Activated T-helper 17 cell treated with anti-CD3 and anti-CD28 coated beads, Interleukin-2, amount 50 U/mL, for 72 hours (primary cell): ENCODE data around the gene RPUSD1. TPM values are rescaled to one million over a fixed set of nuclear protein-coding genes. Genes with fewer than 3 reads are reported as not detected.
A peak's percentile ranks its signal among the peaks of the same experiment; 100 is the strongest.
"Not testable (repeated sequence)": the region's sequence is repeated elsewhere in the genome, so short reads cannot be mapped to it uniquely, and the experiment has no call there.

Experiments used
- ATAC-seq: fragments of 150-1000 bp; cut with Tn5 transposase; replicated peaks from 2 replicates; pipeline ENCODE4 v1.10.0; 2021; ENCODE audit warnings: mild to moderate bottlenecking, moderate library complexity
- H3K27ac Mint-ChIP-seq: one replicate; pipeline ENCODE4 v1.8.0; 2022; ENCODE audit warnings: mixed read lengths
- H3K27me3 Mint-ChIP-seq: one replicate; pipeline ENCODE4 v1.8.0; 2022; ENCODE audit warnings: mixed read lengths
- H3K36me3 Mint-ChIP-seq: one replicate; pipeline ENCODE4 v1.8.0; 2022; ENCODE audit warnings: low read depth, mild to moderate bottlenecking, mixed read lengths
- H3K4me1 Mint-ChIP-seq: one replicate; pipeline ENCODE4 v1.8.0; 2022; ENCODE audit warnings: mixed read lengths
- H3K4me3 Mint-ChIP-seq: one replicate; pipeline ENCODE4 v1.8.0; 2022; ENCODE audit warnings: mild to moderate bottlenecking, mixed read lengths
- H3K9me3 Mint-ChIP-seq: one replicate; pipeline ENCODE4 v1.8.0; 2022; ENCODE audit warnings: mixed read lengths
- total RNA-seq, 2 donors: library from RNA; stranded (reverse); gene quantifications; one replicate each; pipeline ENCODE4 v1.2.3, GENCODE V29; 2022

The RPUSD1 gene, protein sequence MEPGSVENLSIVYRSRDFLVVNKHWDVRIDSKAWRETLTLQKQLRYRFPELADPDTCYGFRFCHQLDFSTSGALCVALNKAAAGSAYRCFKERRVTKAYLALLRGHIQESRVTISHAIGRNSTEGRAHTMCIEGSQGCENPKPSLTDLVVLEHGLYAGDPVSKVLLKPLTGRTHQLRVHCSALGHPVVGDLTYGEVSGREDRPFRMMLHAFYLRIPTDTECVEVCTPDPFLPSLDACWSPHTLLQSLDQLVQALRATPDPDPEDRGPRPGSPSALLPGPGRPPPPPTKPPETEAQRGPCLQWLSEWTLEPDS
- total RNA-seq, result 10 to 100 TPM; 13.2 to 40.6 TPM

DNA sequence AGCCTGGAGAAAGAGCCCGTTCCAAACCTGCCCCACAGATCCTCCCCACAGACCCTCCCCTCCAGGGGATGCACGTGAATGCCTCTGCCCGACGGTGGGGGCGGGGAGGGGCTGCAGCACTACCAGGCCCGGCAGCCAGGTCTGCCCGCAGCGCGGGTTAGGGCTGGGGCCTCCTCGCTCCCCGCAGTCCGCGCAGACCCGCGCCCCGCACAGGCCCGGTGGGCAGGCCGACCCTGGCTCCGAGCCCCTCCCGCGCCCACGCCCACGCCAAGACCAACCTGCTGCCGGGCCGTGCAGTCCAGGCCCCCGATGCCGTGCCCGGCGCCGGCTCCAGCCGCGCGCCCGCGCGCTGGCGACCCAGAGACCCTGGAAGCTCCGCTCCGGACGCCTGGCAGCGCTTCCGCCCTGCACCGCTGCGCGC is at the start of gene RPUSD1:
Gene RPUSD1 (minus strand): TSS at position 404 of the 421 bp plus-strand sequence. CDS start 644 bp downstream, outside the sequence.
- Mint-ChIP-seq H3K27me3 (no peaks in the 10 kb centered on the region), H3K36me3 (peaks cover 12% of the 10 kb centered on the region), H3K9me3 (no peaks in the 10 kb centered on the region), H3K4me1 (no peaks in the 10 kb centered on the region), H3K4me3 (peak within 1 kb of the TSS; percentile 79), H3K27ac (peak within 1 kb of the TSS; percentile 56)
- peak; percentile 20 for ATAC-seq

DNA sequence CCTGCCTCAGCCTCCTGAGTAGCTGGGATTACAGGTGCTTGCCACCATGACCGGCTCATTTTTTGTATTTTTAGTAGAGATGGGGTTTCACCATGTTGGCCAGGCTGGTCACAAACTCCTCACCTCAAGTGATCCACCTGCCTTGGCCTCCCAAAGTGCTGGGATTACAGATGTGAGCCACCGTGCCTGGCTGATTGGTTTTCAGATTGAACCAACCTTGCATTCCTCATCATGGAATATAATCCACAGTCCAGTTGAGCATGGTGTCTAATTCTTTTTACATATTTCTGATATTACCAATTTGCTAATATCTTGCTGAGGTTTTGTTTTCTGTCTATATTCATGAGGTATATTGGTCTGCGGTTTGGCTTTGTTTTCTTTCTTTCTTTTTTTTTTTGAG is 48.6 kb upstream of the RPUSD1 start:
- H3K36me3 Mint-ChIP-seq, H3K9me3 Mint-ChIP-seq, ATAC-seq, H3K4me3 Mint-ChIP-seq, H3K27ac Mint-ChIP-seq, H3K4me1 Mint-ChIP-seq, H3K27me3 Mint-ChIP-seq: not testable (repeated sequence)

DNA sequence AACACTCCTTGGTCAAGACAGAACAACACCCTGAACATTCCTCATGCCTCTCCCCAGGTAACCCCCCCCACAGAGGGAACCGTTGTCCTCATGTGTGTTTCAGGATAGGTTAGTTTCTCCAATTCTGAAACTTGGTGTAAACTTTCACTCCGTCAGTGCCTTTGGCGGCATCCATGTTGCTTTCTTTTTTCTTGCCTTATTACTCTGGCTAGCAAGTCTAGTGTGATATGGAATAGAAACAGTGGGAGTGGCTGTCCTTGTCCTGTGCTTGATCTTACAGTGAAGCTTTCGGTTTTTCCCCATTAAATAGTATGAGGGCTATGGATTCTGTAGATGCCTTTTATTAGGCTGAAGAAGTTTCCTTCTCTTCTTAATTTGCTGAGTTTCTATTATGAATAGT is 48.0 kb upstream of the RPUSD1 start:
- Mint-ChIP-seq H3K9me3 (no peaks in the 10 kb centered on the region), H3K4me3 (no peak overlapping the region), H3K36me3 (no peaks in the 10 kb centered on the region), H3K27me3 (no peaks in the 10 kb centered on the region), H3K4me1 (no peaks in the 10 kb centered on the region), H3K27ac (no peak overlapping the region)
- no peak for ATAC-seq

- H3K27ac Mint-ChIP-seq, result no peak overlapping the region
- no peak overlapping the region for H3K4me3 Mint-ChIP-seq
- H3K36me3 Mint-ChIP-seq, result no peaks in the 10 kb centered on the region
- no peak for ATAC-seq
- H3K9me3 Mint-ChIP-seq, result no peaks in the 10 kb centered on the region
- H3K27me3 Mint-ChIP-seq, result no peaks in the 10 kb centered on the region
- no peaks in the 10 kb centered on the region for H3K4me1 Mint-ChIP-seq
Observed at GRCh38 chr16:835373-835772, 47.2 kb upstream of the RPUSD1 start.

DNA sequence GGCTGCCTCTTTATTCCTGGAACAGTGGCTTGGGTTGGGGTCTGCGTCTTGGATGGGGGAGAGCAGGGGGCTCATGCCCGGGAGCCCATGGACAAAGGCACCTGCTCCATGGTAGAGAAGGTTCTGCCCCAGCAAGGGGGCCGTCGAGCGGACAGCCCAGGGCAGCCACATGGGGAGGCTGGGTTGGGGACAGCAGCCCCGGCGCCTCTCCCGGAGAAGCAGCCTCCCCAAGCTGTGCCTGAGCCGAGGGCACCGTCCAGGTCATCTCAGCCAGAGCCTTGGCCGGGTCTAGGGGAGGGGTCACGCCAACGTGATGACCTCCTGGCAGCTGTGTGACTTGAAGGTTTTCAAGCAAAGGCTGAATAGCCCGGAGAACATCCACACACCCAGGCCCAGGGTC is 45.2 kb upstream of the RPUSD1 start:
- no peak overlapping the region for H3K27ac Mint-ChIP-seq

DNA sequence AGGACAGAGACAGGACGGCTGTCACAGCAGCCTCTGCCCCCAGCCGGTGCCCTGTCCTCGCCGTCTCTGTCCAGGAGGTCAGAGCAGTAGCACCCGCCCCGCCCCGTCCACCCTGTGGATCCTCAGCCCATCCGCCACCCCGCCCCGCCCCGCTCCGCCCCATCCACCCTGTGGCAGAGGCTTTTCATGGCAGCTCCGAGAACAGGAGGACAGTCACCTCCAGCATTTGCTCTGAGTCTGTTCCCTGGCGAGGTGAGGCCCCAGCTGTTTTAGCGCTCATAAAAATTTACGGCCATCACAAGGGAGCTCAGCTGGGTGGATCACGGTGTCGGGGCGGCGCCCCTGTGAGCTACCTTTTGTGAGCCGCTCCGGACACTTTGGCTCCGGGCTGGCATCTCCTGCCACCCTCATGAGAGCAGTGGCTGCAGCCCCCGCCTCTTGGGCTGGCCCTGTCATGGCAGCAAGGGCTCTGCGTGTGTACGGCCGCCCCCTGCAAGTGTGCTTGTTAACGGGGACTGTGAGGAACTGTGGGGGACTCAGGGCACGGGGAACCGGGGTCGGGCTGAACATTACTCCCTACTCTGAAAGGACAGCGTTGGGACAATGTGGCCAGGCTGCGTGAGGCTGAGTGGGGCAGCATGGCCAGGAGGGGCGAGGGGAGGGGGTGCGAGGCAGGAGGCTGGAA is 44.6 kb upstream of the RPUSD1 start:
- no peak for ATAC-seq
- Mint-ChIP-seq H3K4me3 (no peak overlapping the region), H3K9me3 (no peaks in the 10 kb centered on the region), H3K36me3 (no peaks in the 10 kb centered on the region), H3K27me3 (no peaks in the 10 kb centered on the region), H3K27ac (no peak overlapping the region), H3K4me1 (no peaks in the 10 kb centered on the region)

More for the DNA sequence above, 45.2 kb upstream of the RPUSD1 start:
- no peak for ATAC-seq
- H3K4me3 Mint-ChIP-seq, result no peak overlapping the region
- H3K9me3 Mint-ChIP-seq, result no peaks in the 10 kb centered on the region
- H3K27me3 Mint-ChIP-seq, result no peaks in the 10 kb centered on the region
- no peaks in the 10 kb centered on the region for H3K36me3 Mint-ChIP-seq
- H3K4me1 Mint-ChIP-seq, result no peaks in the 10 kb centered on the region

GRCh38 chr16:831571-832413 is 43.6 kb upstream of the RPUSD1 start:
- no peaks in the 10 kb centered on the region for H3K9me3 Mint-ChIP-seq
- no peak for ATAC-seq
- no peaks in the 10 kb centered on the region for H3K27me3 Mint-ChIP-seq
- no peak overlapping the region for H3K4me3 Mint-ChIP-seq
- no peaks in the 10 kb centered on the region for H3K36me3 Mint-ChIP-seq
- no peak overlapping the region for H3K27ac Mint-ChIP-seq
- H3K4me1 Mint-ChIP-seq, result no peaks in the 10 kb centered on the region

GRCh38 chr16:830871-831570 is 42.8 kb upstream of the RPUSD1 start:
- Mint-ChIP-seq H3K27me3 (no peaks in the 10 kb centered on the region), H3K4me1 (no peaks in the 10 kb centered on the region), H3K36me3 (no peaks in the 10 kb centered on the region), H3K27ac (no peak overlapping the region), H3K9me3 (no peaks in the 10 kb centered on the region), H3K4me3 (no peak overlapping the region)
- ATAC-seq, result no peak

- no peak for ATAC-seq
- no peaks in the 10 kb centered on the region for H3K9me3 Mint-ChIP-seq
- no peaks in the 10 kb centered on the region for H3K4me1 Mint-ChIP-seq
- H3K27ac Mint-ChIP-seq, result no peak overlapping the region
- no peak overlapping the region for H3K4me3 Mint-ChIP-seq
- no peaks in the 10 kb centered on the region for H3K36me3 Mint-ChIP-seq
- H3K27me3 Mint-ChIP-seq, result no peaks in the 10 kb centered on the region
Observed at GRCh38 chr16:830107-830870, 42.1 kb upstream of the RPUSD1 start.

DNA sequence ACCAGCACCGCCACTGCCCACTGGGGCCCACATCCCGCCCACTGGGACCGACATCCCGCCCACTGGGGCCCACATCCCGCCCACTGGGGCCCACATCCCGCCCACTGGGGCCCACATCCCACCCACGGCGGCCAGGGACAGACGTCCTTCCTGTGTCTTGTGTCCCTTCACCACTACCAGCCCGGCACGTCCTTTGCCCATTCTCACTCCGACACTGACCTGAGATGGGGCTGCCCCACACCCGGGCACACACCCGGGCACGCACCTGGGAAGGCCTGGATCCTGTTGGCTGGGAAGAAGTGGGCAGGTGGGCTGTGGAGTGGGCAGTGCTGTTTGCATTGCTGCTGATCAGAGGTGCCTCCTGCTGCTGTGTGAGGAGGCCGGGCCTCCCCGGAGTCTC is 40.7 kb upstream of the RPUSD1 start:
- Mint-ChIP-seq H3K9me3 (no peaks in the 10 kb centered on the region), H3K4me3 (no peak overlapping the region), H3K4me1 (no peaks in the 10 kb centered on the region), H3K27me3 (no peaks in the 10 kb centered on the region), H3K27ac (no peak overlapping the region), H3K36me3 (no peaks in the 10 kb centered on the region)
- ATAC-seq, result no peak

DNA sequence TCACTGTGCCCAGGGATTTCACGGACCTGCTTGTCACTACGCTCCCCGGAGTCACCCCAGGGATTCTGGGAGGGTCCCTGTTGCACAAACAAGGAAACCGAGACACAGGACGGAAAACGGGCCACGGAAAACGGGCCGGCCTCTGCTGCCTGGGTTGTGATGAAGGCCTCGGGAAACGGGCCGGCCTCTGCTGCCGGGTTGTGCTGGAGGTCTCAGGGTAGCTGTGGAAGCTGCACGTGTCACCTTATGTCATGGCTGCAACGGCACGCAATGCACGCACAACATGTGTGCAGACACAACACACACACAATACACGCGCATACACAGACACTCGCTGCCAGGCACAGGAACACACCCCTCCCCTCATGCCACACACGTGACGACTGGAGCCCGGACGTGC is 39.3 kb upstream of the RPUSD1 start:
- Mint-ChIP-seq H3K9me3 (no peaks in the 10 kb centered on the region), H3K27me3 (no peaks in the 10 kb centered on the region), H3K4me1 (no peaks in the 10 kb centered on the region), H3K36me3 (no peaks in the 10 kb centered on the region), H3K27ac (no peak overlapping the region), H3K4me3 (no peak overlapping the region)
- no peak for ATAC-seq

DNA sequence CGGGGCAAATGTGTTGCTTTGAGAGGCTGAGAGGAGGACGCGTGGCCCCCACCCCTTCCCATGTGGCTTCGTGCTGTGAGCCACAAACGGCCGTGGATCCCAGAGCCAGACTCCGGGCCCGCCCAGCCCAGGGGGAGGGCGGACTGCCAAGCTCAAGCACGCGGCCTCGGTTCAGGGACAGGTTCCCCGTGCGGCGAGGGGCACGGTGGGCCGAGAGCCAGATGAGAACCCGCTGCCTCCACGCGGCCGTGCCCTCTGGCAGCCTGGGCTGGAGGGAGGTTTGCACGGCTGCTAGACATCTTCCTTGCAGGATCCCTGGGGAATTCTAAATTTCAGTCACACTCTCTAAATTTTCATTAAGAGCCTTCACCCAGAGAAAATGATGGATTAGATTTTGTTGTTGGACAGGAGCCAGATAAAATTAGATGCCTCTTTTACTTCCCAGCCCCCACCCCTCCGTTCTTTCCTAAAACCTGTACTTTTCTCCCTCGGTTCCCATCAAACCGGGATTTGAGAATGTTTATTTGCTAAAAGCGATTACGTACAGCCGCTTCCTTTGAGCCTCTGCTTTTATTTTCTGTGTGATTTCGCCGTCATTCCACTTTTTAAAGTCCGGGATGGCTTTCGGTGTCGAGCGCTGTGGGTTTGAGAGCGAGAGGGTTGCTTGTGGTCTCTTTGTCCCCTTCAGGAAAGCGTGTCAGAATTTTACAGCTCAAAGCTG is 37.3 kb upstream of the RPUSD1 start:
- no peak for ATAC-seq
- Mint-ChIP-seq H3K9me3 (no peaks in the 10 kb centered on the region), H3K27me3 (no peaks in the 10 kb centered on the region), H3K36me3 (no peaks in the 10 kb centered on the region), H3K4me3 (no peak overlapping the region), H3K4me1 (no peaks in the 10 kb centered on the region), H3K27ac (no peak overlapping the region)

DNA sequence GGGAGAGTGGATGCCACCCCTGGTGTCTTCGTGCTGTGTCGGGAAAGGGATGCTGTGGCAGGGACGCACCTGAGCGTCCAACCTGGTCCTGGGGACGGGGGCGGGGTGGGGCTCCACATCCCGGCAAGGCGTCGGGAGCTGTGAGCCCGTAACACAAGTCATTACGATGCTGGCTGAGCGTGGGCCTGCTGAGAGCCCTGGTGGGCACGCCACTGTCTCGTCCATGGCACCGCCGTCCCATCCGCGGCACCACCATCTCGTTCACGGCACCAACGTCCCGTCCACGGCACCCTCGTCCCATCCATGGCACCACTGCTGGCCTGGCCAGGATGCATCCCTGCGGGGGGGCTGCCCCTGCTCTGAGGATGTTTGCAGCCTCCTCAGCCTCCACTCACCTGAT is 36.4 kb upstream of the RPUSD1 start:
- H3K27me3 Mint-ChIP-seq, result no peaks in the 10 kb centered on the region
- ATAC-seq, result no peak
- H3K27ac Mint-ChIP-seq, result no peak overlapping the region
- H3K4me1 Mint-ChIP-seq, result no peaks in the 10 kb centered on the region
- H3K4me3 Mint-ChIP-seq, result no peak overlapping the region
- no peaks in the 10 kb centered on the region for H3K9me3 Mint-ChIP-seq
- no peaks in the 10 kb centered on the region for H3K36me3 Mint-ChIP-seq
